HEK293T (cell line): ENCODE measurements around the gene CASQ2.

ENCODE experiments used
- CTCF ChIA-PET: fragments of 350-600 bp; formaldehyde crosslinking; extraction: SDS; loops from one replicate; lab custom pipeline; 2021; ENCODE audit warnings: antibody characterized with exemption, inconsistent platforms; lab: Yijun Ruan, JAX
- POLR2A ChIA-PET: fragments of 350-600 bp; formaldehyde crosslinking; extraction: SDS; loops from one replicate; lab custom pipeline; 2020; ENCODE audit warnings: antibody characterized with exemption, inconsistent platforms; lab: Yijun Ruan, JAX
- DNase-seq: peaks from one replicate; pipeline ENCODE4 v3.0.0; 2012; ENCODE audit warnings: mixed read lengths; ENCODE audit errors: extremely low spot score
- ARNT ChIP-seq: fragments of 450-650 bp; IDR thresholded peaks from 2 replicates; pipeline ENCODE4 v1.6.1; 2017; ENCODE audit warnings: mild to moderate bottlenecking
- BHLHE40 ChIP-seq: fragments of 450-650 bp; IDR thresholded peaks from 2 replicates; pipeline ENCODE4 v1.6.1; 2016; ENCODE audit warnings: mild to moderate bottlenecking, moderate library complexity, borderline replicate concordance
- CTBP1 ChIP-seq: fragments of 450-650 bp; IDR thresholded peaks from 2 replicates; pipeline ENCODE4 v1.6.1; 2016; ENCODE audit warnings: borderline replicate concordance
- ELF4 ChIP-seq: fragments of 450-650 bp; IDR thresholded peaks from 2 replicates; pipeline ENCODE4 v1.6.1; 2017; ENCODE audit warnings: antibody characterized with exemption
- FOXA1 ChIP-seq: fragments of 450-650 bp; IDR thresholded peaks from 2 replicates; pipeline ENCODE4 v1.6.1; 2016; ENCODE audit warnings: mild to moderate bottlenecking
- FOXK2 ChIP-seq: fragments of 450-650 bp; IDR thresholded peaks from 2 replicates; pipeline ENCODE4 v1.6.1; 2016; ENCODE audit warnings: mild to moderate bottlenecking
- FOXM1 ChIP-seq: fragments of 450-650 bp; IDR thresholded peaks from 2 replicates; pipeline ENCODE4 v1.6.1; 2017; ENCODE audit warnings: mild to moderate bottlenecking, borderline replicate concordance
- HDGF ChIP-seq: fragments of 450-650 bp; IDR thresholded peaks from 2 replicates; pipeline ENCODE4 v1.6.1; 2017; ENCODE audit warnings: antibody characterized with exemption, borderline replicate concordance
- L3MBTL2 ChIP-seq: fragments of 450-650 bp; conservative IDR thresholded peaks from 2 replicates; pipeline ENCODE4 v1.6.1; 2016; ENCODE audit warnings: mild to moderate bottlenecking
- LEF1 ChIP-seq: fragments of 450-650 bp; IDR thresholded peaks from 2 replicates; pipeline ENCODE4 v1.6.1; 2017; ENCODE audit warnings: mild to moderate bottlenecking, borderline replicate concordance
- NFRKB ChIP-seq: fragments of 450-650 bp; IDR thresholded peaks from 2 replicates; pipeline ENCODE4 v1.6.1; 2016; ENCODE audit warnings: mild to moderate bottlenecking, moderate library complexity
- SP1 ChIP-seq: fragments of 450-650 bp; IDR thresholded peaks from 2 replicates; pipeline ENCODE4 v1.6.1; 2017
- SUZ12 ChIP-seq: fragments of 450-650 bp; IDR thresholded peaks from 2 replicates; pipeline ENCODE4 v1.6.1; 2016; ENCODE audit warnings: mild to moderate bottlenecking
- TARDBP ChIP-seq: fragments of 450-650 bp; IDR thresholded peaks from 2 replicates; pipeline ENCODE4 v1.6.1; 2016
- ZNF384 ChIP-seq: fragments of 450-650 bp; IDR thresholded peaks from 2 replicates; pipeline ENCODE4 v1.6.1; 2016
- TF ChIP-seq, protein P1 (sequence below): fragments of 450-650 bp; IDR thresholded peaks from 2 replicates; pipeline ENCODE4 v1.6.1; 2016

CASQ2 gene

GRCh38 chr1:115809847-115810246 is 41.3 kb upstream of the CASQ2 start:
- POLR2A ChIA-PET = no interaction called here
- CTCF ChIA-PET = interaction anchor here (1.6 kb wide), 1 partner anchor 172 kb away, joined by 4 read pairs; no protein-coding TSS in a partner anchor
- DNase-seq = no peak
- TF ChIP-seq ARNT (no peak), SP1 (no peak), FOXA1 (no peak), BHLHE40 (no peak)

- no peak for TF ChIP-seq LEF1
- no peak for TF ChIP-seq ZNF384
- TF ChIP-seq, protein P1, sequence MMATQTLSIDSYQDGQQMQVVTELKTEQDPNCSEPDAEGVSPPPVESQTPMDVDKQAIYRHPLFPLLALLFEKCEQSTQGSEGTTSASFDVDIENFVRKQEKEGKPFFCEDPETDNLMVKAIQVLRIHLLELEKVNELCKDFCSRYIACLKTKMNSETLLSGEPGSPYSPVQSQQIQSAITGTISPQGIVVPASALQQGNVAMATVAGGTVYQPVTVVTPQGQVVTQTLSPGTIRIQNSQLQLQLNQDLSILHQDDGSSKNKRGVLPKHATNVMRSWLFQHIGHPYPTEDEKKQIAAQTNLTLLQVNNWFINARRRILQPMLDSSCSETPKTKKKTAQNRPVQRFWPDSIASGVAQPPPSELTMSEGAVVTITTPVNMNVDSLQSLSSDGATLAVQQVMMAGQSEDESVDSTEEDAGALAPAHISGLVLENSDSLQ = no peak
- no peak for TF ChIP-seq SP1
- no peak for TF ChIP-seq NFRKB
- POLR2A ChIA-PET = no interaction called here
- no peak for DNase-seq
- CTCF ChIA-PET = interaction anchor here (0.7 to 1.6 kb wide), 3 partner anchors 17 to 173 kb away, joined by 3 to 4 read pairs (median 4); no protein-coding TSS in a partner anchor
Observed at GRCh38 chr1:115809076-115809475, 40.6 kb upstream of the CASQ2 start.

- ChIA-PET CTCF (interaction anchor here (0.5 to 1.5 kb wide), 7 partner anchors 9 to 176 kb away, joined by 3 to 7 read pairs (median 5); no protein-coding TSS in a partner anchor), POLR2A (no interaction called here)
- TF ChIP-seq FOXA1 (no peak), BHLHE40 (no peak)
- peak; percentile 70 for DNase-seq
Observed at GRCh38 chr1:115807723-115808122, 39.2 kb upstream of the CASQ2 start.

- DNase-seq = no peak
- TF ChIP-seq SP1 (no peak), CTBP1 (no peak), FOXK2 (no peak), ELF4 (no peak), LEF1 (no peak), ZNF384 (no peak), FOXA1 (no peak), L3MBTL2 (no peak), BHLHE40 (no peak), HDGF (no peak), FOXM1 (no peak), TARDBP (no peak), NFRKB (no peak), ARNT (no peak), SUZ12 (no peak)
- TF ChIP-seq, protein P1 = no peak
- CTCF ChIA-PET = interaction anchor here (0.6 to 1.2 kb wide), 2 partner anchors 21 to 197 kb away, joined by 3 read pairs; no protein-coding TSS in a partner anchor
- POLR2A ChIA-PET = no interaction called here
Observed at GRCh38 chr1:115805597-115805996, 37.1 kb upstream of the CASQ2 start.

- TF ChIP-seq ZNF384 (no peak), ARNT (no peak), ELF4 (no peak), HDGF (no peak), NFRKB (no peak), SP1 (no peak)
- TF ChIP-seq, protein P1 = no peak
- POLR2A ChIA-PET = no interaction called here
- CTCF ChIA-PET = no interaction called here
- no peak for DNase-seq
Observed at GRCh38 chr1:115802416-115802815, 33.9 kb upstream of the CASQ2 start.

- DNase-seq = no peak
- TF ChIP-seq TARDBP (no peak), FOXA1 (no peak), SUZ12 (no peak), ELF4 (no peak), NFRKB (no peak), HDGF (no peak), LEF1 (no peak), SP1 (no peak), FOXM1 (no peak), ZNF384 (no peak), FOXK2 (no peak), ARNT (no peak), CTBP1 (no peak), L3MBTL2 (no peak), BHLHE40 (no peak)
- TF ChIP-seq, protein P1 = no peak
- ChIA-PET POLR2A (no interaction called here), CTCF (no interaction called here)
Observed at GRCh38 chr1:115797486-115797885, 29.0 kb upstream of the CASQ2 start.
